ENCODE results near the gene BRF1.

BRF1 gene

DNA sequence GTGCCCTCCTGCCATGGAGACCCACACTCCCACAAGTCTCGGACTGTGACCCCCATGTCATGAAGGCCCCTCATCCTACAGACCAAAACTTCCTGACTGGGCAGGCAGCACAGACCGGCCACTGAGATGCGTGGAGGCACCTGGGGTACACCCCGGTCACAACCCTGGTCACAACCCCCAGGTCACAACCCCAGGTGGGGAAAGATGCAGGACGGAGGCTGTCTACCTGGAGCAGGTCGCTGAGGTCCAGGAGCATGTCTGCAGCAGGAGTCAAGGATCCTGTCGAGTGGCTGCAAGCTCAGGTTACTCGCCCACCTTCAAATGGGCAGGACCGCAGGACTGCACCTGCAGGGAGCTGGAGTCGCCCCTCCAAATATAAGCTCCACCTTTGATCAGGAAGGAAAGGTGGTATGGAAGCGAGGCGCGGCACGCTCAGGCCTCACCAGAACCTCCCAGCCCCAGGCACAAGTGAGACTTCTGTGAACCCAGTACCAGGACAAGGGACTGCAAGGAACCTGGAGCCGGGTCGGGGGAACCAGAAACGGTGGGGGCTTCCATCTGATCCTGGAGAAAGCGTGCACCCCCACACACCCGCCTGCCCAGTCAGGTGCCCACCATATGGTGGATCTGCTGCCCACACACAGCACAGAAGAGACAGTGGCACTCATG, 44.4 kb downstream of the BRF1 start:
- TF ChIP-seq CTCF (conservative IDR thresholded peaks at IDR 0.05): no peak
- H3K27ac ChIP-seq: no peak overlapping the region

GRCh38 chr14:105255021-105255507, 45.7 kb downstream of the BRF1 start:
- H3K27ac ChIP-seq: no peak overlapping the region
- no peak for TF ChIP-seq CTCF (conservative IDR thresholded peaks at IDR 0.05)

DNA sequence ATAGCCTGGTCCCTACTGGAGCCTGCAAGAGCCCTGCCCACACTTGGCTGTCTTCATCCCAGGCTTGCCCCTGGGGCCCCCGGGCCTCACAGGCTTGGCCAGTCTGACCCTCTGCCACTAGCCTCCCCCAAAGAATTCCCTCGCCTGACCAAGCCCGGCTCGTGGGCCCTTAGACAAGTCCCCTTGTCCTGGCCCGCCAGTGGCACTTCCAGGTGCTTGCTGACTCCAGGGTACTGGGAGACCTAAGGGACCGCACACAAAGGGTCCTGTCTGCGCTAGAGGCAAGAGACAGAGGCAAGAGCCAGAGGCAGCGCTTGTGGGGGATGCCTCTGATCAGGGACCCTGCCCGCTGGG, 47.5 kb downstream of the BRF1 start:
- no peak for TF ChIP-seq CTCF (conservative IDR thresholded peaks at IDR 0.05)
- H3K27ac ChIP-seq: no peak overlapping the region

GRCh38 chr14:105252552-105253328, 48.1 kb downstream of the BRF1 start:
- TF ChIP-seq CTCF (conservative IDR thresholded peaks at IDR 0.05): no peak
- H3K27ac ChIP-seq: no peak overlapping the region

GRCh38 chr14:105251920-105252319, 48.9 kb downstream of the BRF1 start:
- no peak overlapping the region for H3K27ac ChIP-seq
- no peak for TF ChIP-seq CTCF (conservative IDR thresholded peaks at IDR 0.05)

DNA sequence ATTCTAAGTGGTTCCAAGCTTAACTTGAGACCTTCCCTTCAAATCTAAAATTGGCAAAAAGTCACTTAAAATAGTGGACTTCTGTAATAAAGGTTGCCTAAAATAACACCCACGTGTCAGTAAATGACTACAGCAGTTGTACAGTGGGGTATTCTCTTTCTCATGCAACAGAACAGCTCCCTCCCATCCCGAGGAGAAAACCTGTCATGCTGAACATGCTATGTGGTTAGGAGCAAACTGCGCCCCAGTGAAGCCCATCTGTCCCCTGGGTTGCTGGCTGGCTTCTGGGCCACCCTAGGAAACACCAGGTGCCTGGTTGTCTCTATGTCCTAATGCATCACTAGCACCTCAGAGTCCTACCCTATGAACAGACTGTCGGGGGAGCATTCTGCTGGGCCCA, 49.8 kb downstream of the BRF1 start:
- no peak overlapping the region for H3K27ac ChIP-seq
- no peak for TF ChIP-seq CTCF (conservative IDR thresholded peaks at IDR 0.05)

DNA sequence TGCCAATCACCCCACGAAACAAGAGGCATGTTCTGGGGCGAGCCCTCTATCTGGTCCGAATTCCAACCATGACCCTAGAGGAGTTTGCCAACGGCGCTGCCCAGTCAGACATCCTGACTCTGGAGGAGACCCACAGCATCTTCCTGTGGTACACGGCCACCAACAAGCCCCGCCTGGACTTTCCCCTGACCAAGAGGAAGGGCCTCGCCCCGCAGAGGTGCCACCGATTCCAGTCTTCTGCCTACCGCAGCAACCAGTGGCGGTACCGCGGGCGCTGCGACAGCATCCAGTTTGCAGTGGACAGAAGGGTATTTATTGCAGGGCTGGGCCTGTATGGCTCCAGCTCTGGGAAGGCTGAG, 50.8 kb downstream of the BRF1 start:
- no peak overlapping the region; the same call in 1 of the 2 replicates for H3K27ac ChIP-seq
- TF ChIP-seq CTCF (conservative IDR thresholded peaks at IDR 0.05): no peak

Data from VCaP (cell line).